Activated naive CD8-positive, alpha-beta T cell treated with anti-CD3 and anti-CD28 coated beads, Interleukin-2, amount 10 ng/mL, durations not matched to agents 7 days and 5 days (primary cell): ENCODE results near the gene STAT1. TPM values are rescaled to one million over a fixed set of nuclear protein-coding genes. Genes with fewer than 3 reads are reported as not detected.

Experiments
- ATAC-seq: fragments of 150-1000 bp; cut with Tn5 transposase; one replicate; pipeline ENCODE4 v1.10.0; 2021; ENCODE audit warnings: low read depth, moderate library complexity
- POLR2A ChIA-PET: fragments of 350-600 bp; sonication (Branson Sonifier 250); formaldehyde crosslinking; loops from one replicate; lab custom pipeline; 2021; ENCODE audit warnings: antibody characterized with exemption; lab: Charles Lee
- DNase-seq: peaks from one replicate; pipeline ENCODE4 v3.0.0; 2021
- H3K27ac Mint-ChIP-seq: one replicate; pipeline ENCODE4 v1.8.0; 2022; ENCODE audit warnings: mild to moderate bottlenecking, mixed read lengths
- H3K27me3 Mint-ChIP-seq: one replicate; pipeline ENCODE4 v1.8.0; 2022; ENCODE audit warnings: mild to moderate bottlenecking, moderate library complexity, mixed read lengths
- H3K36me3 Mint-ChIP-seq: one replicate; pipeline ENCODE4 v1.8.0; 2021; ENCODE audit warnings: mild to moderate bottlenecking, mixed read lengths
- H3K4me1 Mint-ChIP-seq: one replicate; pipeline ENCODE4 v1.8.0; 2021; ENCODE audit warnings: mixed read lengths
- H3K4me3 Mint-ChIP-seq: one replicate; pipeline ENCODE4 v1.8.0; 2022; ENCODE audit warnings: mild to moderate bottlenecking, moderate library complexity, mixed read lengths
- H3K9me3 Mint-ChIP-seq: one replicate; pipeline ENCODE4 v1.8.0; 2021; ENCODE audit warnings: mixed read lengths
- total RNA-seq, 2 experiments: library from RNA; stranded (reverse); gene quantifications; one replicate each; pipeline ENCODE4 v1.2.3, GENCODE V29; 2021

Gene STAT1
- total RNA-seq, 2 experiments from 2014 or later: 544 to 571 TPM

GRCh38 chr2:191045141-191045540, 31.2 kb upstream of the STAT1 start:
- H3K9me3 Mint-ChIP-seq: peaks cover 5% of the 10 kb centered on the region
- H3K36me3 Mint-ChIP-seq: peaks cover 54% of the 10 kb centered on the region
- DNase-seq: no peak
- peaks cover 9% of the 10 kb centered on the region for H3K4me1 Mint-ChIP-seq
- POLR2A ChIA-PET: no interaction called here
- no peak for ATAC-seq
- H3K27me3 Mint-ChIP-seq: no peaks in the 10 kb centered on the region
- no peak overlapping the region for H3K27ac Mint-ChIP-seq
- H3K4me3 Mint-ChIP-seq: no peak overlapping the region

GRCh38 chr2:191043438-191043837, 29.5 kb upstream of the STAT1 start:
- peaks cover 5% of the 10 kb centered on the region for H3K9me3 Mint-ChIP-seq
- no peaks in the 10 kb centered on the region for H3K27me3 Mint-ChIP-seq
- H3K4me1 Mint-ChIP-seq: peaks cover 20% of the 10 kb centered on the region
- H3K36me3 Mint-ChIP-seq: peaks cover 64% of the 10 kb centered on the region
- H3K27ac Mint-ChIP-seq: no peak overlapping the region
- no peak for ATAC-seq
- H3K4me3 Mint-ChIP-seq: no peak overlapping the region
- DNase-seq: no peak
- POLR2A ChIA-PET: no interaction called here

GRCh38 chr2:191041418-191042161, 27.6 kb upstream of the STAT1 start:
- POLR2A ChIA-PET: interaction anchor here (0.9 kb wide), 1 partner anchor 17 kb away, joined by 3 read pairs; no protein-coding TSS in a partner anchor
- Mint-ChIP-seq H3K4me3 (no peak overlapping the region), H3K4me1 (peaks cover 24% of the 10 kb centered on the region), H3K27ac (peak overlapping the region; percentile 53), H3K36me3 (peaks cover 64% of the 10 kb centered on the region), H3K9me3 (peaks cover 5% of the 10 kb centered on the region), H3K27me3 (no peaks in the 10 kb centered on the region)
- ATAC-seq (peak; percentile 59), DNase-seq (no peak)

- DNase-seq (no peak), ATAC-seq (no peak)
- Mint-ChIP-seq H3K27ac (no peak overlapping the region), H3K9me3 (peaks cover 3% of the 10 kb centered on the region), H3K36me3 (peaks cover 56% of the 10 kb centered on the region), H3K4me3 (no peak overlapping the region), H3K27me3 (no peaks in the 10 kb centered on the region), H3K4me1 (peaks cover 22% of the 10 kb centered on the region)
- POLR2A ChIA-PET: interaction anchor here (1.3 kb wide), 1 partner anchor 13 kb away, joined by 3 read pairs; no protein-coding TSS in a partner anchor
These were observed 25.6 kb upstream of the STAT1 start for GRCh38 chr2:191039616-191040015.

DNA sequence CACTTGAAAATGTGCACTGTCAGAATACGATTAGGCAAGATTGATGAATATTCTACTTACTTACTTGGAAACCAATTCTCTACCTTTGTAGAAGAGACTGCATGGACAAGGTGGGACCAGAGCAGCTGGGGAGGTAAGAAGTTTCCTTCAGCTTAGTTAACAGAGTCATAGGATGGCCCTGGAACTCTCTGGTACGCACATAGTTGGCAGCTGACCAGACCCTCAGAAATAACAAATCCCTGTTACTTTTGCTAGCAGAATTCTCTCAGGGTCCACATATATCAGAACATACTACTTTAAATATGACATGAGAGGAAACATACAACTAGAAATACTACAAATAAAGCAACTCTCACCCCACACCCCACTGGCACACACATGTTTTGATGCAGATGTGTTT, 24.8 kb upstream of the STAT1 start:
- DNase-seq (no peak), ATAC-seq (no peak)
- POLR2A ChIA-PET: interaction anchor here (0.5 kb wide), 1 partner anchor 92 kb away, joined by 8 read pairs; no protein-coding TSS in a partner anchor
- Mint-ChIP-seq H3K27ac (peak overlapping the region; percentile 43), H3K4me3 (peak overlapping the region; percentile 46), H3K36me3 (peaks cover 51% of the 10 kb centered on the region), H3K9me3 (no peaks in the 10 kb centered on the region), H3K4me1 (peaks cover 22% of the 10 kb centered on the region), H3K27me3 (no peaks in the 10 kb centered on the region)

DNA sequence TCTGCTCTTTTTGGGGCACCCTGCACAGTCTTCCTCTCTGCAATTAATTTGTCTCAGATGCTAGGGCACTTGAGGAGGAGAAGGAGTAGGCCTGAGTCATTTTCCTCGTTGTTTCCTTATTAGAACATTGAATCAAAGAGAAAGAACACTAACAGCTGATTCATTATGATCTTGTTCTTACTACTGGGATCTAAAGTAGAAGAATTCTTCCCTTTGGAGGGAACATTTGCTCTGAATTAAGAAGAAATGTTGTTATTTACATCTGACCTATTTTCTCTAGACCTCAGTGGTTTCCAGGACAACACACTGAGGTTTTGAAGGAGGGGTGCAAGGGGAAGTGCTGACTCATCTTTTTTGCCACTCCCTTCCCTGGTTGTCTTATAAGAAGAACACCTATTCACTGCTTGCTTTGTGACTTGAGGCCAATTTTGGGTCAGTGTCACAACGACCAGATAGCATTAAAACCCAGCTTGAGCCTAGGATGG, 24.3 kb upstream of the STAT1 start:
- peak overlapping the region; percentile 46 for H3K4me3 Mint-ChIP-seq
- peaks cover 22% of the 10 kb centered on the region for H3K4me1 Mint-ChIP-seq
- DNase-seq: no peak
- no peak for ATAC-seq
- H3K36me3 Mint-ChIP-seq: peaks cover 54% of the 10 kb centered on the region
- H3K9me3 Mint-ChIP-seq: no peaks in the 10 kb centered on the region
- POLR2A ChIA-PET: interaction anchor here (0.5 kb wide), 1 partner anchor 92 kb away, joined by 8 read pairs; no protein-coding TSS in a partner anchor
- H3K27me3 Mint-ChIP-seq: no peaks in the 10 kb centered on the region
- H3K27ac Mint-ChIP-seq: peak overlapping the region; percentile 43

- DNase-seq (no peak), ATAC-seq (no peak)
- Mint-ChIP-seq H3K36me3 (peaks cover 58% of the 10 kb centered on the region), H3K4me3 (no peak overlapping the region), H3K27me3 (no peaks in the 10 kb centered on the region), H3K27ac (peak overlapping the region; percentile 2), H3K4me1 (peaks cover 22% of the 10 kb centered on the region), H3K9me3 (no peaks in the 10 kb centered on the region)
- POLR2A ChIA-PET: no interaction called here
These were observed 23.4 kb upstream of the STAT1 start for GRCh38 chr2:191037351-191037750.

GRCh38 chr2:191036363-191036762, 22.4 kb upstream of the STAT1 start:
- Mint-ChIP-seq H3K27ac (no peak overlapping the region), H3K36me3 (peaks cover 54% of the 10 kb centered on the region), H3K4me1 (peaks cover 15% of the 10 kb centered on the region), H3K9me3 (no peaks in the 10 kb centered on the region), H3K27me3 (no peaks in the 10 kb centered on the region), H3K4me3 (no peak overlapping the region)
- DNase-seq (no peak), ATAC-seq (no peak)
- POLR2A ChIA-PET: interaction anchor here (0.9 kb wide), 1 partner anchor 13 kb away, joined by 3 read pairs; no protein-coding TSS in a partner anchor

DNA sequence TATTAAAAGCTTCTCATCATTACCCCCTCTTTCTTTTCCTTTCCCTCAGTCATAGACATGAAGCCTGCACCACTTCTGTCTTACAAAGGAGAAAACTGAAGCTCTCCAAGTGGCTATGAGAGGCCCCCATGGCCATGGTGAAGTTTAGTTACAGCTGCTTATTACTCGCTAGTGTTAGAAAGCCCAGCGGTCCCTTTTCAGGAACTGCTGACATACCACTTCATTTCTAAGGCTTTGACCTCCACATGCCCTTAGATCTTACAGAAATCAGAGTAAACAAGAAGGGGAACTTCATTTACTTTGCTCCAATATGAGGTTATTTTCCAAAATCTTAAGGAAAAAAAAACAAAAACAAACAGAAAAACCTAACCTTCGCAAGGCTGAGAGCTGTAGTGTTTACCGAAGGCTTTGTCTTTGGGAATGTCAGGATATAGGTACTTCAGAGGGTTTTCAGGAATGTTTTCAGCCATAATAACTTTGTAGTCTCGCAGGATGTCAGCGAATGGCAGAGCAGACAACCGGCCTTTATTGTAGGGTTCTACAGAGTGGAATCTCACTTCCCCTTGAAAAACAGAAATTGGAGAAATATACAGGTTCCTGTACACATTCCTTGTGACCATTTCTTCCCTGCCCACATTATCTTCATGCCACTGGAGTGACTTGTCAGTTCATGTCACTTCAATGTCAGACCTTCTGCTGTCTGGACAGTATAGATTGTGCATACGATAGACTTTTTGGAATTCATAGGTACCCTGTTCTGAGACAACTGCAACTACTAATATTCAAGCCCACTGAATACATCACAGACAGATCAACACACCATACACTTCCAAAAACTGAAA, 18.8 kb upstream of the STAT1 start:
- POLR2A ChIA-PET: no interaction called here
- Mint-ChIP-seq H3K27me3 (no peaks in the 10 kb centered on the region), H3K4me1 (peaks cover 29% of the 10 kb centered on the region), H3K27ac (no peak overlapping the region), H3K4me3 (no peak overlapping the region), H3K9me3 (no peaks in the 10 kb centered on the region), H3K36me3 (peaks cover 49% of the 10 kb centered on the region)
- ATAC-seq (no peak), DNase-seq (no peak)

GRCh38 chr2:191031256-191031655, 17.3 kb upstream of the STAT1 start:
- Mint-ChIP-seq H3K4me3 (no peak overlapping the region), H3K36me3 (peaks cover 54% of the 10 kb centered on the region), H3K9me3 (no peaks in the 10 kb centered on the region), H3K27me3 (no peaks in the 10 kb centered on the region), H3K4me1 (peaks cover 37% of the 10 kb centered on the region), H3K27ac (peak overlapping the region; percentile 72)
- POLR2A ChIA-PET: no interaction called here
- ATAC-seq: no peak
- DNase-seq: no peak

DNA sequence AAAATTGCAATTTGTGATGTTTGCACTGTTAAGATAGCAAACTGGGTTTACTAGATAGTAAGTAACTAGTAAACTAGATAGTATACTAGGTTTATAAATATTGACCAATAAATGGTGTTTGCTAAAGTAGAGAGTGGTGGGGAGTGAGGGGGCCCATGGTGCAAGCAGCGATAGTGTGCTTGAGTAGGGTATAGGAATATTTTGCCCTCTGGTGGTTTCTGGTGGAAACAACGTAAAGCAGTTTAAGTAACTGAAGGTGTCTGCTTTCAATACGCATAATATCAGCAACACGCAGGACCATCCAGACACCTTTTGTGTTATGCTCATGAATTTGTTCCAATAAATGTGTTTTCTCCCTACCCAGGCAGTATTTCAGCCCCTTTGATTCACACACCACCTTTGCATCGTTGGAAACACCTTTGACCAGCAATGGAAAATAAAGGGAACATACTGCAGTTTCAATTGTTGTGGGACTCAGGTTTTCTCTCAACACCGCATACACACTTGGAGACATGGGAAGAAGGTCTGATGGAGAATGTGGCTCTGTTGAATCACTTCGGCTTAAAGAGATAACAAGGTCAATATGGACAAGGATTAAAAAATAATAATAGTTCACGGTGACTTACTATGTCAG, 16.7 kb upstream of the STAT1 start:
- Mint-ChIP-seq H3K36me3 (peaks cover 57% of the 10 kb centered on the region), H3K27me3 (no peaks in the 10 kb centered on the region), H3K27ac (peak overlapping the region; percentile 72), H3K9me3 (no peaks in the 10 kb centered on the region), H3K4me3 (peak overlapping the region; percentile 40), H3K4me1 (peaks cover 43% of the 10 kb centered on the region)
- POLR2A ChIA-PET: interaction anchor here (1.2 kb wide), 1 partner anchor 16 kb away, joined by 4 read pairs; the partner anchor contains the start of gene STAT1
- peak; percentile 75 for ATAC-seq
- no peak for DNase-seq

DNA sequence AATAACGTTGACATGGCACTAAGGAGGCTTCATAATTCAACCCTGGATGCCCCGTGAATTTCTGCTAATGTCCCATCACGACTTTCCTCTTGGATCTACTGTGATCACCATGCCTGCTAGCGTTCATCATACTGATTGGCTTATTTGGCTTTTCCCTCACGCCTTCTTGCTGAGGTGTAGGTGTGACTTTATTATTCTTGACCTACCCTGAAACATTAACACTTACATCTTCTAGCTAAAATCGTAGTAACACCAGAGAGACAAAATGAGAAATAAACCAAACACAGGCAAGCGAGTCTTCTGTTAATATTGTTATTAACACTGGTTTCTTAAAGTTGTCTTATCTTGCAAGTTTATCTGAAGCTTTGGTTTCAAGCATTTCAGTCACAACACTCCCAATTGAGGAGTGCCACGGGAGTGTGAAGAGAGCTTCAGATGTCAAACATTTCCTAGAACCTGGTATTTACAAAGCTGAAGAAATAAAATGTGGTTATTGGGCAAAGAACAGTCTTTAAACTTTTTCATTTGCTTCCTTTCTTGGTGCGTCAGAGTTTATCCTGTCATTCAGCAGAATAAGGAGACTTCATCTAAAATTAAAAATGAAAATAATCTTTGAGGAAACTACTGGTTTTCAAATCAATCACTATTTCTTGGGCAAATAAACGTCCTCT, 15.4 kb upstream of the STAT1 start:
- Mint-ChIP-seq H3K9me3 (peaks cover 1% of the 10 kb centered on the region), H3K27me3 (no peaks in the 10 kb centered on the region), H3K4me1 (peaks cover 52% of the 10 kb centered on the region), H3K4me3 (peak overlapping the region; percentile 11), H3K36me3 (peaks cover 53% of the 10 kb centered on the region), H3K27ac (peak overlapping the region; percentile 72)
- DNase-seq (no peak), ATAC-seq (no peak)
- POLR2A ChIA-PET: interaction anchor here (1.2 to 2.6 kb wide), 5 partner anchors 9 to 126 kb away, joined by 4 to 20 read pairs (median 4); partner anchors contain the start of gene STAT1
